Smooth muscle cell (in vitro differentiated cells): ENCODE data around the gene TMEM52B. TPM values are rescaled to one million over a fixed set of nuclear protein-coding genes. Genes with fewer than 3 reads are reported as not detected.

ENCODE experiments used
- DNase-seq: peaks from one replicate; lab custom pipeline; 2025; ENCODE audit not compliant: unreplicated experiment; lab: John Stamatoyannopoulos, UW
- H2AFZ ChIP-seq: fragments of 200-600 bp; sonication (generic); 2 replicates; pipeline ENCODE4 v1.6.0; 2016; ENCODE audit warnings: antibody characterized with exemption, low read depth, mild to moderate bottlenecking
- H3F3A ChIP-seq: fragments of 200-600 bp; sonication (generic); 2 replicates; pipeline ENCODE4 v1.6.0; 2017; ENCODE audit warnings: antibody characterized with exemption, low read depth
- H3K27ac ChIP-seq: fragments of 200-600 bp; sonication (generic); 2 replicates; pipeline ENCODE4 v1.5.1; 2016; ENCODE audit warnings: low read depth, mild to moderate bottlenecking
- H3K27me3 ChIP-seq: fragments of 200-600 bp; sonication (generic); 2 replicates; pipeline ENCODE4 v1.6.1; 2016; ENCODE audit warnings: low read depth, mild to moderate bottlenecking
- H3K36me3 ChIP-seq: fragments of 200-600 bp; sonication (generic); 2 replicates; pipeline ENCODE4 v1.5.1; 2016; ENCODE audit warnings: low read depth
- H3K4me1 ChIP-seq: fragments of 200-600 bp; sonication (generic); 2 replicates; pipeline ENCODE4 v1.5.1; 2016; ENCODE audit warnings: low read depth
- H3K4me2 ChIP-seq: fragments of 200-600 bp; sonication (generic); 2 replicates; pipeline ENCODE4 v1.6.0; 2016; ENCODE audit warnings: mild to moderate bottlenecking
- H3K4me3 ChIP-seq: fragments of 200-600 bp; sonication (generic); 2 replicates; pipeline ENCODE4 v1.5.1; 2016; ENCODE audit warnings: mild to moderate bottlenecking
- H3K79me2 ChIP-seq: fragments of 200-600 bp; sonication (generic); 2 replicates; pipeline ENCODE4 v1.6.0; 2016; ENCODE audit warnings: low read depth, mild to moderate bottlenecking
- H3K9ac ChIP-seq: fragments of 200-600 bp; sonication (generic); 2 replicates; pipeline ENCODE4 v1.6.0; 2016; ENCODE audit warnings: low read depth
- H3K9me3 ChIP-seq: fragments of 200-600 bp; sonication (generic); replicated peaks from 2 replicates; pipeline ENCODE4 v1.5.1; 2016; ENCODE audit warnings: low read depth
- H4K20me1 ChIP-seq: fragments of 200-600 bp; sonication (generic); 2 replicates; pipeline ENCODE4 v1.6.0; 2016; ENCODE audit warnings: low read depth
- WGBS: methylation state at CpG from one replicate; pipeline ENCODE4 v1.1.7; 2016; ENCODE audit warnings: low lambda C conversion rate; 5-methylcytosine and 5-hydroxymethylcytosine counted together
- polyA plus RNA-seq: library from polyadenylated mRNA; unstranded; fragments of >200 nt; fragmentation: Nextera tagmentation; extraction: Ambion mirVana; gene quantifications from 2 replicates; pipeline ENCODE4 v1.2.1, GENCODE V29; 2016
- total RNA-seq: library from RNA; depleted of rRNA; stranded (reverse); fragments of >200 nt; gene quantifications from 2 replicates; pipeline ENCODE4 v1.2.3, GENCODE V29; 2014
- TF ChIP-seq, protein P1 (sequence below): fragments of 200-600 bp; sonication (generic); IDR thresholded peaks from 2 replicates; pipeline ENCODE4 v1.5.1; 2017; ENCODE audit warnings: borderline replicate concordance, mild to moderate bottlenecking, antibody characterized with exemption; ENCODE audit not compliant: insufficient read depth, poor library complexity, severe bottlenecking

The TMEM52B gene
- total and polyA plus RNA-seq, 2 experiments from 2014 or later, result 0.77 to 2.0 TPM

DNA sequence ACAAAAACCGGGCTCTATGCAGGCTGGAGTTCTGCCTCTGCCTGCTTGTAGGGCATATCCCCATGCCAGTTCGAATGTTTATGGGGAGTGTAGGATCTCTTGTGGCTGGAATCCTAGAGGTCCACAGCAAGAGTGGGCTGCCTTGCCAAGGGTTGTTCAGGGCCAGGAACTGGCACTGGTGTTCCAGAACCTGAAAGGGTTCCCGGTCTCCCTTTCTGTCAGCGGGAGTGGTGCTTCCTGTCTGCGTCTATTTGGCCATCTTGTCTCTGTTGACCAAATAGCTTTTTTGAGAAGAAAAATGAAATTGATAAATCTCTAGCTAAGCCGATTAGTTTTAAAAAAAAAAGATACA, 24.7 kb upstream of the TMEM52B start:
- Histone ChIP-seq H2AFZ (peak overlapping the region; percentile 93), H3K9ac (no peak overlapping the region), H3F3A (no peaks in the 10 kb centered on the region), H3K4me2 (peak overlapping the region; percentile 89), H3K4me1 (no peaks in the 10 kb centered on the region), H3K9me3 (no peaks in the 10 kb centered on the region), H3K79me2 (no peaks in the 10 kb centered on the region), H4K20me1 (no peaks in the 10 kb centered on the region), H3K27ac (no peak overlapping the region), H3K36me3 (no peaks in the 10 kb centered on the region), H3K4me3 (peak overlapping the region; percentile 63), H3K27me3 (no peaks in the 10 kb centered on the region)
- TF ChIP-seq, protein P1, sequence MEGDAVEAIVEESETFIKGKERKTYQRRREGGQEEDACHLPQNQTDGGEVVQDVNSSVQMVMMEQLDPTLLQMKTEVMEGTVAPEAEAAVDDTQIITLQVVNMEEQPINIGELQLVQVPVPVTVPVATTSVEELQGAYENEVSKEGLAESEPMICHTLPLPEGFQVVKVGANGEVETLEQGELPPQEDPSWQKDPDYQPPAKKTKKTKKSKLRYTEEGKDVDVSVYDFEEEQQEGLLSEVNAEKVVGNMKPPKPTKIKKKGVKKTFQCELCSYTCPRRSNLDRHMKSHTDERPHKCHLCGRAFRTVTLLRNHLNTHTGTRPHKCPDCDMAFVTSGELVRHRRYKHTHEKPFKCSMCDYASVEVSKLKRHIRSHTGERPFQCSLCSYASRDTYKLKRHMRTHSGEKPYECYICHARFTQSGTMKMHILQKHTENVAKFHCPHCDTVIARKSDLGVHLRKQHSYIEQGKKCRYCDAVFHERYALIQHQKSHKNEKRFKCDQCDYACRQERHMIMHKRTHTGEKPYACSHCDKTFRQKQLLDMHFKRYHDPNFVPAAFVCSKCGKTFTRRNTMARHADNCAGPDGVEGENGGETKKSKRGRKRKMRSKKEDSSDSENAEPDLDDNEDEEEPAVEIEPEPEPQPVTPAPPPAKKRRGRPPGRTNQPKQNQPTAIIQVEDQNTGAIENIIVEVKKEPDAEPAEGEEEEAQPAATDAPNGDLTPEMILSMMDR, result no peak
- no peak for DNase-seq
- WGBS, result 68% methylated on average over 6 of the region's 6 CpGs

DNA sequence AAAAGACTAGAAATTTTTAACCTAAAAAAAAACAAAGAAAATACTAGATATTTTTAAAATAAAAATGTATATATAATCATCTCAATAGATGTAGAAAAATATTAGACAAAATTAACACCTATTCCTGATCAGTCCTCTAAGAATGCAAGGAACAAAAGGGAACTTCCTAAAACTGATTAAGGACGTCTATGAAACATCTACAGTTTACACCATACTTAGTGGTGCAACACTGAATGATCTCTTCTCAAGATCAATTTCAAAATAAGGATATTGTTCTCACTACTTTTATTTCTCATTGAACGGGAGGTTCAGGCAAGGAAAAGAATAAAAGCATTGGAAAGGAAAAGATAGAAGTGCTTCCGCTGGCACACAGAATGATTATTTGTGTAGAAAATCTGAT, 22.9 kb upstream of the TMEM52B start:
- no peak overlapping the region for H2AFZ ChIP-seq
- H3K9me3 ChIP-seq, result no peaks in the 10 kb centered on the region
- no peak for DNase-seq
- no peak overlapping the region for H3K27ac ChIP-seq
- H3K9ac ChIP-seq, result no peak overlapping the region
- WGBS, result 93% methylated on average over 3 of the region's 3 CpGs
- no peaks in the 10 kb centered on the region for H4K20me1 ChIP-seq
- H3K4me1 ChIP-seq, result no peaks in the 10 kb centered on the region
- TF ChIP-seq, protein P1, result no peak
- H3K4me2 ChIP-seq, result no peak overlapping the region
- no peaks in the 10 kb centered on the region for H3F3A ChIP-seq
- H3K27me3 ChIP-seq, result no peaks in the 10 kb centered on the region
- H3K36me3 ChIP-seq, result no peaks in the 10 kb centered on the region
- no peaks in the 10 kb centered on the region for H3K79me2 ChIP-seq
- H3K4me3 ChIP-seq, result no peak overlapping the region

DNA sequence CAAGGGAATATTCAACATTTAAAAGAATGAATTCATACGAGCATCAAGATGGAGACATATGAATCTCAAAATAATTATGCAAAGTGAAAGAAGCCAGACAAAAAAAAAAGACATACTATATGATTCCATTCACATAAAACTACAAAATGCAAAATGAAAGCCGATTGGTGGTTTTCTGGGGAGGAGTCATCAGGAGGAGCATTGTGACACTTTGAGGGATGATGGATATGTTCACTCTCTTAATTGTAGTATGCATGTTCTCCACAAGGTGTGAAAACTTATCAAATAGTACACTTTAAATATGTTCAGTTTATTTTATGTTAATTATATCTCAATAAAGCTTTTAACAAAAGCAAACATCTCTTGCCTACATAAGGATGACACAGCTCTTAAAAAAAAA, 20.4 kb upstream of the TMEM52B start:
- no peak overlapping the region for H3K4me2 ChIP-seq
- H3K36me3 ChIP-seq, result no peaks in the 10 kb centered on the region
- no peak overlapping the region for H2AFZ ChIP-seq
- H3K27me3 ChIP-seq, result no peaks in the 10 kb centered on the region
- no peaks in the 10 kb centered on the region for H3K79me2 ChIP-seq
- H3K4me1 ChIP-seq, result no peaks in the 10 kb centered on the region
- no peak for DNase-seq
- H3K4me3 ChIP-seq, result no peak overlapping the region
- TF ChIP-seq, protein P1, result no peak
- 89% methylated on average over 2 of the region's 2 CpGs for WGBS
- no peaks in the 10 kb centered on the region for H3F3A ChIP-seq
- no peak overlapping the region for H3K9ac ChIP-seq
- H3K27ac ChIP-seq, result no peak overlapping the region
- no peaks in the 10 kb centered on the region for H4K20me1 ChIP-seq
- H3K9me3 ChIP-seq, result no peaks in the 10 kb centered on the region

DNA sequence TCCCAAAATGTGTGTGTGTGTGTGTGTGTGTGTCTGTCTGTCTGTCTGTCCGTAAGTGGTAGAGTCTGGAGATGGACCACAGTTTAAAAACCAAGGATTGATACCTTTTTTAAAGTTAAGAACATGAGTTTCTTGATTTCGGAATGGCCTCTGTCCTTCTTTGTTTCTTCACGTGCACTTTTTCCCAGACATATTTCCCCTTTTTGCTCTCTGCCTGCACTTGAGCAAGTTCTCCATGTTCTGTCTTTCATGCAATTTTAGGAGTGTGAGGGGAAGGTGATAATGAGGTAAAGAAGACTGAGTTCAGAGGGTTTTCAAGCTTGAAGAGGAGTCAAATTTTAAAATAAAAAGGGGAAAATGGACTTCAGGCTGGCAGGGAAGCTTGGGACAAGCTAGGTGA, 19.6 kb upstream of the TMEM52B start:
- no peak for DNase-seq
- Histone ChIP-seq H4K20me1 (no peaks in the 10 kb centered on the region), H3K4me2 (no peak overlapping the region), H3K27me3 (no peaks in the 10 kb centered on the region), H3K36me3 (no peaks in the 10 kb centered on the region), H3K9me3 (no peaks in the 10 kb centered on the region), H3F3A (no peaks in the 10 kb centered on the region), H3K4me1 (no peaks in the 10 kb centered on the region), H2AFZ (no peak overlapping the region), H3K27ac (no peak overlapping the region), H3K4me3 (no peak overlapping the region), H3K79me2 (no peaks in the 10 kb centered on the region), H3K9ac (no peak overlapping the region)
- TF ChIP-seq, protein P1, result no peak
- WGBS, result 70% methylated on average over 3 of the region's 3 CpGs
